H9 (cell line): Measurements from ENCODE around the gene GADD45A. TPM values are rescaled to one million over a fixed set of nuclear protein-coding genes. Genes with fewer than 3 reads are reported as not detected.

Experiments
- DNase-seq: peaks from one replicate; pipeline ENCODE4 v3.0.0-alpha.2; 2017
- H2AFZ ChIP-seq: one replicate; pipeline ENCODE4 v1.6.1; 2013; ENCODE audit warnings: mild to moderate bottlenecking, low read length, control low read depth, moderate library complexity
- H2AK5ac ChIP-seq: 2 replicates; pipeline ENCODE4 v1.6.1; 2013; ENCODE audit warnings: low read length, control low read depth, mixed read lengths; ENCODE audit not compliant: insufficient read length
- H2BK120ac ChIP-seq: one replicate; pipeline ENCODE4 v1.6.1; 2013; ENCODE audit warnings: low read depth, mild to moderate bottlenecking, low read length, control low read depth, inconsistent platforms; ENCODE audit not compliant: poor library complexity, severe bottlenecking
- H2BK12ac ChIP-seq: 2 replicates; pipeline ENCODE4 v1.6.1; 2013; ENCODE audit warnings: low read length, control low read depth, mixed read lengths, low read depth; ENCODE audit not compliant: insufficient read length
- H2BK15ac ChIP-seq: 2 replicates; pipeline ENCODE4 v1.6.1; 2013; ENCODE audit warnings: low read depth, low read length, control low read depth
- H2BK20ac ChIP-seq: one replicate; pipeline ENCODE4 v1.6.1; 2013; ENCODE audit warnings: low read depth, mild to moderate bottlenecking, low read length, control low read depth, inconsistent platforms; ENCODE audit not compliant: poor library complexity, severe bottlenecking
- H2BK5ac ChIP-seq: 2 replicates; pipeline ENCODE4 v1.6.1; 2013; ENCODE audit warnings: low read length, control low read depth, mixed read lengths; ENCODE audit not compliant: insufficient read length
- H3K14ac ChIP-seq: 2 replicates; pipeline ENCODE4 v1.6.1; 2013; ENCODE audit warnings: low read length, control low read depth; ENCODE audit not compliant: insufficient read depth
- H3K18ac ChIP-seq: 2 replicates; pipeline ENCODE4 v1.6.1; 2013; ENCODE audit warnings: low read depth, mild to moderate bottlenecking, mixed read lengths, low read length, control low read depth; ENCODE audit not compliant: insufficient read length
- H3K23ac ChIP-seq: 2 replicates; pipeline ENCODE4 v1.6.1; 2013; ENCODE audit warnings: low read length, control low read depth, mixed read lengths, low read depth; ENCODE audit not compliant: insufficient read length
- H3K23me2 ChIP-seq: 2 replicates; pipeline ENCODE4 v1.6.1; 2013; ENCODE audit warnings: low read depth, mild to moderate bottlenecking, mixed read lengths, low read length, control low read depth; ENCODE audit not compliant: insufficient read length, poor library complexity, severe bottlenecking
- H3K27ac ChIP-seq: 2 replicates; pipeline ENCODE4 v1.5.1; 2013; ENCODE audit warnings: low read length, control low read depth, mixed read lengths, low read depth; ENCODE audit not compliant: insufficient read length
- H3K27me3 ChIP-seq: 2 replicates; pipeline ENCODE4 v1.6.1; 2013; ENCODE audit warnings: low read length, control low read depth, inconsistent platforms; ENCODE audit not compliant: insufficient read depth
- H3K4ac ChIP-seq: 2 replicates; pipeline ENCODE4 v1.6.1; 2013; ENCODE audit warnings: low read depth, mild to moderate bottlenecking, control low read depth, inconsistent platforms, low read length, moderate library complexity
- H3K4me1 ChIP-seq: 2 replicates; pipeline ENCODE4 v1.6.1; 2013; ENCODE audit warnings: low read length, control low read depth, inconsistent platforms; ENCODE audit not compliant: insufficient read depth
- H3K4me2 ChIP-seq: 2 replicates; pipeline ENCODE4 v1.6.1; 2013; ENCODE audit warnings: low read length, control low read depth, mixed read lengths; ENCODE audit not compliant: insufficient read length, insufficient read depth
- H3K56ac ChIP-seq: 2 replicates; pipeline ENCODE4 v1.6.1; 2013; ENCODE audit warnings: low read depth, mild to moderate bottlenecking, mixed read lengths, low read length, control low read depth; ENCODE audit not compliant: insufficient read length
- H3K79me1 ChIP-seq: 2 replicates; pipeline ENCODE4 v1.6.1; 2013; ENCODE audit warnings: low read depth, mild to moderate bottlenecking, moderate library complexity, low read length, control low read depth, inconsistent platforms; ENCODE audit not compliant: insufficient read depth, poor library complexity, severe bottlenecking
- H3K79me2 ChIP-seq: 2 replicates; pipeline ENCODE4 v1.6.1; 2013; ENCODE audit warnings: low read length, control low read depth, inconsistent platforms; ENCODE audit not compliant: insufficient read depth
- H3K9ac ChIP-seq: 2 replicates; pipeline ENCODE4 v1.6.1; 2013; ENCODE audit warnings: low read length, control low read depth, mixed read lengths; ENCODE audit not compliant: insufficient read length; ENCODE audit errors: extremely low read depth
- H3K9me3 ChIP-seq: one replicate; pipeline ENCODE4 v1.6.1; 2013; ENCODE audit warnings: low read depth, low read length, inconsistent platforms; ENCODE audit not compliant: control insufficient read depth
- H3T11ph ChIP-seq: one replicate; pipeline ENCODE4 v1.6.1; 2013; ENCODE audit warnings: mild to moderate bottlenecking, low read length, control low read depth, inconsistent platforms
- H4K20me1 ChIP-seq: one replicate; pipeline ENCODE4 v1.6.1; 2013; ENCODE audit not compliant: control insufficient read depth, insufficient read length, insufficient read depth
- H4K5ac ChIP-seq: 2 replicates; pipeline ENCODE4 v1.6.1; 2013; ENCODE audit warnings: low read depth, mild to moderate bottlenecking, mixed read lengths, low read length, control low read depth; ENCODE audit not compliant: insufficient read length
- H4K8ac ChIP-seq: replicated peaks from 2 replicates; pipeline ENCODE4 v1.6.1; 2013; ENCODE audit warnings: low read length, control low read depth, mixed read lengths, low read depth; ENCODE audit not compliant: insufficient read length
- H4K91ac ChIP-seq: 2 replicates; pipeline ENCODE4 v1.6.1; 2013; ENCODE audit warnings: low read depth, mild to moderate bottlenecking, moderate library complexity, mixed read lengths, low read length, control low read depth; ENCODE audit not compliant: insufficient read length
- H3K27ac Mint-ChIP-seq, 3 experiments: 2 replicates in 2 of 3; 3 replicates in 1 of 3; pipeline ENCODE4 v1.8.0; 2020 to 2021; ENCODE audit warnings: mixed read lengths in 3 of 3, mild to moderate bottlenecking in 1 of 3, moderate library complexity in 1 of 3
- H3K27me3 Mint-ChIP-seq: 2 replicates; pipeline ENCODE4 v1.8.0; 2021; ENCODE audit warnings: low read depth, mild to moderate bottlenecking, moderate library complexity, mixed read lengths
- H3K36me3 Mint-ChIP-seq, 3 experiments: 2 replicates in 2 of 3; 3 replicates in 1 of 3; pipeline ENCODE4 v1.8.0; 2020 to 2021; ENCODE audit warnings: low read depth in 3 of 3, mixed read lengths in 3 of 3; ENCODE audit not compliant: insufficient read depth in 1 of 3
- H3K4me1 Mint-ChIP-seq, 2 experiments: 2 replicates each; pipeline ENCODE4 v1.8.0; 2020; ENCODE audit warnings: mixed read lengths in 2 of 2
- H3K4me3 Mint-ChIP-seq, 2 experiments: 2 replicates in 1 of 2; 3 replicates in 1 of 2; pipeline ENCODE4 v1.8.0; 2020 to 2021; ENCODE audit warnings: mild to moderate bottlenecking in 2 of 2, mixed read lengths in 2 of 2, moderate library complexity in 1 of 2
- H3K9me3 Mint-ChIP-seq, 2 experiments: 2 replicates in 1 of 2; 3 replicates in 1 of 2; pipeline ENCODE4 v1.8.0; 2020; ENCODE audit warnings: mild to moderate bottlenecking in 2 of 2, mixed read lengths in 2 of 2, moderate library complexity in 1 of 2
- CTCF ChIP-seq: fragments of 200-600 bp; sonication (generic); conservative IDR thresholded peaks from 3 replicates; pipeline ENCODE4 v1.8.0; 2021; ENCODE audit warnings: antibody characterized with exemption, mild to moderate bottlenecking
- WGBS: extraction: QIAGEN DNeasy Blood & Tissue Kit; methylation state at CpG from one replicate; pipeline ENCODE4 v1.1.7; 2013; ENCODE audit warnings: missing lambda C conversion rate, low lambda C conversion rate, mixed read lengths; ENCODE audit not compliant: insufficient read length; ENCODE audit errors: extremely low coverage; 5-methylcytosine and 5-hydroxymethylcytosine counted together
- total RNA-seq: library from RNA; stranded (reverse); gene quantifications from 2 replicates; pipeline ENCODE4 v1.2.1, GENCODE V29; 2021

The GADD45A gene
- total RNA-seq, 1 experiment from 2014 or later = 22.8 TPM

GRCh38 chr1:67642629-67643028 lies 42.4 kb upstream of the GADD45A start:
- Mint-ChIP-seq H3K27ac (no peak overlapping the region), H3K4me1 (peaks cover 7 to 11% of the 10 kb centered on the region in 2 experiments), H3K4me3 (no peak overlapping the region), H3K27me3 (no peaks in the 10 kb centered on the region; the same call in 1 of the 2 replicates), H3K9me3 (no peaks in the 10 kb centered on the region), H3K36me3 (no peaks in the 10 kb centered on the region)
- no peak overlapping the region for H3K27ac ChIP-seq
- H3K9me3 ChIP-seq = no peaks in the 10 kb centered on the region
- no peak overlapping the region for H3K9ac ChIP-seq
- no peak overlapping the region for H2BK20ac ChIP-seq
- H4K91ac ChIP-seq = no peak overlapping the region
- H2AK5ac ChIP-seq = no peak overlapping the region
- no peak overlapping the region for H2BK5ac ChIP-seq
- no peak overlapping the region for H4K5ac ChIP-seq
- H3K4me2 ChIP-seq = no peak overlapping the region
- peaks cover 3% of the 10 kb centered on the region; the same call in 1 of the 2 replicates for H3K4me1 ChIP-seq
- DNase-seq = no peak
- no peak overlapping the region for H2BK120ac ChIP-seq
- H4K8ac ChIP-seq = no peak overlapping the region
- no peak overlapping the region for H3K14ac ChIP-seq
- H3K79me1 ChIP-seq = no peaks in the 10 kb centered on the region
- no peak overlapping the region for H3K4ac ChIP-seq
- H3K23ac ChIP-seq = no peak overlapping the region
- no peak for TF ChIP-seq CTCF
- H3T11ph ChIP-seq = no peak overlapping the region
- H2BK12ac ChIP-seq = no peak overlapping the region
- H3K23me2 ChIP-seq = no peaks in the 10 kb centered on the region
- no peaks in the 10 kb centered on the region for H3K27me3 ChIP-seq
- H4K20me1 ChIP-seq = no peaks in the 10 kb centered on the region
- no peak overlapping the region for H2BK15ac ChIP-seq
- no peak overlapping the region for H2AFZ ChIP-seq
- H3K79me2 ChIP-seq = no peaks in the 10 kb centered on the region
- no peak overlapping the region for H3K18ac ChIP-seq
- WGBS = no CpG with 5 or more reads among the region's 9 CpGs
- H3K56ac ChIP-seq = no peak overlapping the region
